ENCODE measurements around the gene CELF3.

Gene CELF3

DNA sequence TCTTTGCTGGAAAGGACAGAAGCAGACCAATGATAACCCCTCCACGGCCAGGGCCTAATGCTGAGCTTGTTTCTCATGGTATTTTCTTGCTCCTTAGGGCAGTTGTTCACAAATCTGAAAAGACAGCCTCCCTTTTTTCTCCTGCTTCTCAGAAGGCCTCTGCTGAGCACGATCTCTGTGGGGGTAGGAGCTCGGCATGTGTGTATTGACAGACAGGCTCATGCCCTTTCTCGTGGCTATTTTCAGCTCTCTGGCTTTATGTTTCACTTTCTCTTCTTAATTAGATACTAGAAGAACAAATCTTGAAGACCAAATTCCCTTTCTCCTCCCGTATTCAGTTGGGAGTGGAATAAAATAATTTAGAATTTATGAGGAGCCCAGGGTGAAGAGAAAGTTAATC is 4.0 kb upstream of the CELF3 start:
- no peak for DNase-seq

DNA sequence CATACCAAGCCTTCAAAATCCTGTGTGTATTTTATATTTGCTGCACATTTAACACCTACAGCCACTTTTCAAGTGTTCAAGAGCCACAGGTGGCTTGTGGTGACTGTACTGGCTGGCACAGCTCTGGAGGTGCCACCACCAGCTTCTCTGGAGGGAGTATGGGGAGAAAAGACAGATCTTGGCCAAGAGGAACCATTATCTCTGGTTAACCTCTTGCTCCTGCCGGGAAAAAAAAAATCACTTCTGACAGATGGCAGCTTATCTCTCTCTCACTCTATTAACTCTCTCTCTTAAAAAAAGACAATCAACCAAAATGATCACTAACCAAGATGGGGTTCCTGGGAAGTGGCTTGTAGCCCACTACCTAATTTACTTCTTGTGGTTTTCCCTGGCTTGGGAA is 3.5 kb upstream of the CELF3 start:
- DNase-seq, result no peak

DNA sequence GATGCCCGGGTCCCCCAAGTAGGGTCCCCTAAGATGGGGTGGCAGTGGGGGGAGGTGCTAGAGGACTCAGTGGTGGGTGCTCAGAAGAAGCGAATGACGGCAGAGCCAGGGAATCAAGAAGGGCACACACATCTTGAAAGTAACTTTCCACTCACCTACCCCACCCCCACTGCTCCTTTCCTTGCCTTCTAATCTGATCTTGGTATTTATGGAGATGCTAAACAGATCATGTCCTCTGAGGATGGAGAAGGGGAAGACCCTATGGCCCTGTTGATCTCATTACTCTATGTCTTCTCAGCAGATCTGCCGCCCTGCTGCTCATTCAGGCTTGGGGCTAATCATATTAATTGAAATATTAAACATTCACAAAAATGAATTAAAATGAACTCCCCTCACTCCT is 2.1 kb upstream of the CELF3 start:
- DNase-seq, result no peak

DNA sequence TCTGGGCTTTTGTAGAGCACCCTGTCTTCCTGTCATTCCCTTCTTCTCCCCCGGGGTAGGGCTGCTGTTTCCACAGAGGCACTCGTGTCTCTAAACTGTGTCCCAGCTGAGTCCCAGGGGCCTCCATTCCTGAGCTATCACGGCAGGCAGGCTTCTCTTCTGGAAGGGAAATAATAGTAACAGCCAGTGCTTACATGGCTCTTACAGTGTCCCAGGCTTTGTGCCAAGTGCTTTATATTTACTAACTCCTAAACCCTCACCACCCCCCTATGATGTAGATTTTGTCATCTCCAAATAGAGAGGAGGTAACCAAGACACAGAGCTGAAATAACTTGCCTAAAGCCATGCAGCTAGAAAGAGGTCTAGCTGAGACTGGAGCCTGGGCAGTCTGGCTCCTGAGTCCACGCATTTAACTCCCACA is 1.4 kb upstream of the CELF3 start:
- no peak for DNase-seq

DNA sequence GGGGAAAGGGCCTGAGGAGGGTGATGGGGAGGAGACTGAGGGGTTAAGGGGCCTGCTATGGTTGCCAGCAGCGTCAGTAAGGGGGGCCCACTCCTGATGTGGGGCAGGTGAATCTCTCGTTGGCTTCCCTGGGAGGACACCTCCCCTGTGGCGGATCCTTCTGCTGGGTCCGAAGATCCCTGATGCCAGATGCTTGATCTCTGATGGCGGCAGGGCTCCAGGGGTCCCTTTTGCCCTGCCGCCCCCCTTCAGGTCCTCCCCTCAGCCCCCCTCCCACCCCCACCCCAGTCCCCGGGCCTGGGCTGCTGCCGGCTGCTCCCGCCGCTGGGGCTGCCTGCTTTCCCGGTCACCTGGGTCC is 219 bp downstream of the CELF3 start:
- DNase-seq, result no peak

DNA sequence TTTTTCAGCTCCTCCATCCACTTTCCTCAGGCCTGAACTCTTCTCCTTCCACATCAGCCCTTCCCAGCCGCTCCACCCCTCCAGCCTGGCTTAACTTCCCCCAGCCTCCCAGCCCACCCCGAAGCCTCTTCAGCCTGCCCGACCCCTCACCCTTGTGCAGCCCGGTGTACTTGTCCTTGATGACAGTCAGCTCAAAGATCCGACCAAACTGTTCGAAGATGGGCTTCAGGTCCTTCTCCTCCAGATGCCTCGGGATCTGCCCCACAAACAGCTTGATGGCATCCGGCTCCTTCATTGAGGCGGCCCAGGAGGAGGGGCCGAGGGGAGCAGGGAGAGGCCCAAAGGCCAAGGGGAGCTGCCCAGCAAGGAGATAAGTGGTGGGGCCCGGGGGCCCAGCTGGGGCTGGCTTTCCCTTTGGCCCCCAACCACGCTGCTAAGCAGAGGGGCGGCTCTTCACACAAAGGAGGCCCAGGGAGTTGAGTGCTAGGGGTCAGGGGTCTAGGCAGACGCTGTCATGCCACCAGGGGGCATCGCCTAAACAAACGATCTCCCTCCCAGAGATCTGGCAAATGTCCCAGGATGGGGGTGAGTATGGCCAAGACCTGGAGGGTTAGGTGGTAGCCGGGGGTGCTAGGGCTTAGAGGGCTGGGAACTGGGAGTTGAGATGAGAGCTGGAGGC is 738 bp downstream of the CELF3 start:
- no peak for DNase-seq

DNA sequence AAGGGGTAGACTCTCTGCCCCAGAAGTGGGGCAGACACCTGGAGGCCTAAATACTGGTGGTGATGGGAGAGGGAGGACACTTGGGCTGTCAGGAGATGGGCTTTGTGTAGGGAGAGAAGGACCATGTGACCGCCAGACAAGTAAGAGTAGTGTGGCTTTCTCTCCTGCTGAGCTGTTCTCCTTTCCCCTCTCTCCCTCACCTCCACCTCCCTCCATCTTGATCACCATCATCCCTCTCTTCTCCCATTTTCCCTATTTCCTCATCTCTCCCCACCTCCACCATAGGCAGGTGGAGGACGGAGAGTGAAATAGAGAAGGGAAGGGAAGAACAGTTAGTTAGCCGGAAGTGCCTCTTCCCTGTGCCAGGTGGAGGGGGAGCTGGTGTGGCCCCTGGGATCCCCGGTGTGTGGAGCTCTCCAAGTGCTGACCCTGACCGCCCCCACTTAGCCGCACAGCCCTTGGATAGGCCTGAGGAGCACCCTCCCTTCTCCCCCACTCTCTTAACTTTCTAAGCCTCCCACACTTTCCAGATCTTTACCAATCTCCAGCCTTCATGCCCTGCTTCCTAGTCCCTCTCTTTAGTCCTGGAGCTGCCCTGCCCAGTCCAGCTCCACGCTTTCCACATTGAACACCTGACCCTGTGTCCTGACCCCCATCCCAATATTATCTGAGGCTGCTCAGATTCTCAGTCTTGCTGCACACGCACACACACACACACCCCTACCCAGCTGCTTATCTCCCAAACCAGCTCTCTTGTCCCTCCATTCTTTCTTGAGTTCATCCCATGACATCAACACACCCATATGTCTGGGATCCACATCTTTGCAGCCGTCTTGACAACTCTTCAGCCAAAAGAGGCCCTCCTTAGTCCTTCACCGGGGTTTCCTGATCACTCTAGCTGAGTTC is 1.5 kb downstream of the CELF3 start:
- no peak for DNase-seq

DNA sequence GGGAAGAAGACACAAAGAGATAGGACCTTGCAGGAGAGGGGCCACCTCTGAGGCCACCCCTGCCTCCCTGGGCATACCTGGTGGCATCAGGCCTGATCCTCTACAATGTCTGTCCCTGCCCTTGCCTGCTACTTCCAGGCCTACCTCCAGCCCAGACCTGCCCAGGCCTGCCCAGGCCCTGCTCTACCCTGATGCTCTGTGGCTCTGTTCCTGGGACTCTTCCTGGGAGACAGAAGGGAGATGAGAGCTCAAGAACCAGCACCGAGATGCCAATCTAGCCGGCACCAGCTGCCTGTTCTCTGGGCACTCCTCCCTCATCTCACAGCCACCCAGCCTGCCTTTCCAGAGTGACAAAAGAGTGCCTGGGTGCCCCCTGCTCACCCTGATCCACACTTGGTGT is 2.7 kb downstream of the CELF3 start:
- no peak for DNase-seq

DNA sequence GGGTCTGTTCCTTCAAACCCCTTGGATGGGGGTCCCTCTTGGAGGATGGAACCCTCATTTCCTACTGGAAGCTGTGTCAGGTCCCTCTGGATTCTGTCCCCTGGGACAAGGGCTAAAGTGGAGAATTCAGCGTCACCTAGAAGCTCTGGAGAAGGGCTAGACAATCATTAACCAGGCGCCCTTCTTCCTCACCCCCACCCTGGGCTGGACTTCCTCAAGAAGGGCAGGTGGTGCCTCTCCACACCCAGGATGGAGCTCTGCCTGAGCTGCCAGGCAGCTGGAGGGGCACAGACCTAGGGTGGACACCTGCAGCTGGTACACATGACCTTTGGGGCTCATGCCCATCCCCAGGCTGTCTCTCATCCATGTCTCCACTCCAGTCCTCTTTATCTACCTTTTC is 3.6 kb downstream of the CELF3 start:
- DNase-seq, result no peak

DNA sequence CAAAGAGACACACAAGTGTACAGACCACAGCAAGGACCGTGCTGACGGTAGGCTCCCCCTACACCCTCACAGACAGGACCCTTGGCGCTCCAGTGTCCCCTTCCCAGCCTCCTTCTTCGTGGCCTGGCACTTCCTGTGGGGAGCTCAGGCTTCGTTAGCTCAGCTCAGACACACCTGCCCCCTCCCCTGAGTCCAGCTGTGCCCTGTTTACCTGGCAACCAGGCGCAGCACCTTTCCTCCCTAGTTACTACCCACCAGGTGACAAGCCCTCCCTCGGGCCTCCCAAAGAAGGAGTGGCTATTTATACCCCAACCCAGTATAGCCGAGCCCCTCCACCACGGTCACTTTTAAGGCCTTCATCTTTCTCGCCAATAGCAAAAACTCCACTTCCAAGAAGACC is 4.7 kb downstream of the CELF3 start:
- no peak for DNase-seq

DNA sequence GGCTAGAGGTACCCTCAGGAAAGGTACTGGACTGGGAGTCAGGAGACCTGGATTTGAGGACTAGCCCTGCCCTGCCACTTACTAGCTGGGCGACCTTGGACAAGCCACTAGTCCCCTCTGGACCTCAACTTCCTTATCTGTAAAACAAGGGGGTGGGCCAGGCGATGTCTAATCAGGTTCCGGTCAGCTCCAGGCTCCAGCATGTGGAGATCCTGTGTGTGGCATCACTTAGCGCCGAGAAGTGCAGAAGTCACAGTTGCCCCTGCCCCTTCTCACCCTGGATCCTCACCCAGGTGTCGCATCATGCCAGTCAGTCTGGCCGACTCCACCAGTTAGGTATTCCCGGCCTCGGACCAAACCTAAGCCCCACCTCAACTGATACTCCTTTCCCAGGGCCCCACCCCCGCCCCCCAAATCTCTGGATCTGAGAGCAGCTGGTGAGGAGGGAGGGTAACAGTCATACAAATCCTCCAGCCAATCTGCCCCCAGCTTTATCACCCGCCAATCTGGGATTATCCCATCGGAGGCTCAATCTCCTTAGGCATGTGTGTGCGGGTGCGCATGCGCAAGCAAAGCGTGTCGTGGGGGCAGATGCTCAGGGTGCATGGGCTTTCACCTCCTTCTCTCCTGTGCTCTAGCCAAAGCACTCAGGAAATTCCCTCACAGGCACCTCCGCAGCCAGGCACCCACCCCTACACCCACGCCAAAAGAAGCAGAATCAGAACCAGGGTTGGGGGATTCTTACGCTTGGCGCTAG is 5.4 kb downstream of the CELF3 start:
- no peak for DNase-seq

DNA sequence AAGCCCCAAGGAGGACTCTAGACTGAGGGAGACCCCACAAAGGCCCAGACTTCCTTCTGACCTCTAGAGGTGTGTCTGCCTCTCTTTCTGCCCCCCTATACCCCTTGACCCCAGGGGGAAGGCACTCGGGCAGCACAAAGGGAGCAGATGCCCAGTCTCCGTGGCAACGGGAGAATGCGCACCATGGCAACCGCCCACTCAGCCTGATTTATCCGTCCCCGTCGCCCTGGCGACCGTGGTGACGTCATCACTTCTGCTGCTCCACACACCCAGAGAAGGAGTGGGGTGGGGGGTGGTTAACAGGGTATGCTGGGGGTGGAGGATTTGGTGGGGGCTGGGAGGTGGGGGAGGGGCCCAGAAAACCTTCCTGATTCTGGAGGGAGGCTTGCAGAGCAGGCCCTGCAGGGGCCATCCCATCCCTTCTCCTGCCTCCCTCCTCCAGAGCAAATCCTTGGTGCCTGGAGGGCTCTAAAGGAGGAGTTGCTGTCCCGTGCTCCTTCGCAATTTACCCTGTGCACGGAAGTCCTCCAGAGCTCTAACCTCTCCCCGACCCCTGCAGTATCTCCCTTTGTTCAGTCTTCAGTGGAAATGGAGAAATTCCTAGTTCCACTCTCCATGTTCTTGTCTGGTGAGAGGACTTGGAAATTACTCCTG is 6.3 kb downstream of the CELF3 start:
- peak; percentile 37 for DNase-seq

DNA sequence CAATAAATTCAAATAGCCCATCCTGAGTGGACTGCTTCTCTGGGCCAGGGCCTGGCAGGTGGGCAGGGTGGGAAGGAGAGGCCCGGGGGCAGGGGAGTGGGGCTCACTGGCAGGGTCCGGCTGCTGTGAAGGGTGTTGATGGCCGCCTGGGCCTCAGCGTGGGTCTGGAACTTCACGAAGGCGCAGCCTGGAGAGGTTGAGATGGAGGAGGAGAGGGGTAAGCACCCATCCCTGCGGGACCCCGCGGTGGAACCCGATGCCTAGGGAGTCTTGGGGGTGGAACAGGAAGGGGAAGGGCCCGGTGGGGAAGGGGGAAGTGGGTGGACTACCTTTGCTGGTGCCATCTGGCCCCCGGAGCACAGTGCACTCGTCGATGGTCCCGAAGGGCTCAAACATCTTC is 7.7 kb downstream of the CELF3 start:
- DNase-seq, result no peak

DNA sequence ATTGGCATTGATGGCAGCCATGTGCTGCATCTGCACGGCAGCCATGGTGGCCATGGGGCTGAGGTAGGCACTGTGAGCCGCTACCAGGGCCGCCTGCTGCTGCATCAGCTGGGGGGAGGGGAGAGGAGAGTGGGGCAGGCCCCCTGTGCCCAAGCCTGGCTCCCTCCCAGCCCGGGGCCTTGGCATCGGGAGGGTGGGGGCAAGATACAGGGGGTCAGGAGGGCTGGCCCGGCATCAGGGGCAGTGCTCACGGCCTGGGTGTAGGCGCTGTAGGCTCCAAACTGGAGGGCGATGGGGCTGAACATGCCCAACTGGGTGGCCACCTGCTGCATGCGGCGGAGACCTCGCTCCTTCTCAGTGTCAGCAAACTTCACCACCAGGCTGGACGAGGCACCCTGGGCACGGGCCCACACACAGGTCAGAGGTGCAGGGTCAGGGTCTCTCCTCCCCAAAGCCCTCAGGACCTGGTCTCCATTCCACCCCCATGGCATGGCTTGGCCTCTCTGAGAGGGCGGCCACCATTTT is 9.0 kb downstream of the CELF3 start:
- DNase-seq, result no peak

DNA sequence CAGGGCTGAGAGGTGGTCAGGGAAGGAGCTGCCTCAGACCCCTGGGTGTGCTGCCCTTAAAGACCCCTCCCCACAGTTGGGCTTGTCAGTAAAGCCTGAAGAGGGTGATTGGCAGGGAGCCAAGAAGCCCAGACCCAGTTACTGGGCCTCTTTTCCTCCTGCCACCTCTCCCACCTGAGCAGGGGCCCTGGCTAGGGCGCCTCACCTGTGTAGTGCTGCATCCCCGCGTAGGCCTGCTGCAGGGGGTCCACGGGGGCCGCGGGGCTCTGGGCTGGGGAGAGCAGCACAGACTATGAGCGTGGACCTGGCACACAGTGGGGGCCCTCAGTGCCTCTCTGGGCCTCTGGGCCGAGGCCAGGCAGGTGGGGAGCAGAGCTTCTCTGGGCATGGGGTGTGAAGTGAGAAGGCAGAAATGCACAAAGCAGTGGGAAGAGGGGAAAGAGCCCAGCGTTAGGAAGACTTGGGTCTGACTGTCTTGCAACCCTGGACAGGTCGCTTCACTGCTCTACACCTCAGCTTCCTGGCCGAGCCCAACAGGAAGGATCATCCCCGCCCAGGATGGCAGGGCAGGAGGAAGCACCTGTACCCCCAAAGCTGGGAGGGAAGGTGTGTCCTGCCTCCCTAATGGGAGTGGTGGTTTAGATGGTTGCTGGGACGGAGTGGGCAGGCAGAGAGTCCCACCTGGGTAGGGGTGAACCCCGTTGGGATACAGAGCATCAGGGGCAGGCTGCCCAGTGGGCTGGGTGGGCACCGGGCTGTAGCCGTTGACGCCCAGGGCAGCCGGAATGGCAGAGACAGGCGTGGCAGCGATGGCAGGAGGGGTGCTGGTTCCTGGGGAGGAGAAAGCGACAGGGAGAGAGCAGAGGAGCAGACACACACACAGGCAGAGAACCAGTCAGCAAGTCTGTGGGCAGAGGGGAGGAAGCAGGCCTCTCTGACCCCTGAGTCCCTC is 9.9 kb downstream of the CELF3 start:
- DNase-seq, result no peak

DNA sequence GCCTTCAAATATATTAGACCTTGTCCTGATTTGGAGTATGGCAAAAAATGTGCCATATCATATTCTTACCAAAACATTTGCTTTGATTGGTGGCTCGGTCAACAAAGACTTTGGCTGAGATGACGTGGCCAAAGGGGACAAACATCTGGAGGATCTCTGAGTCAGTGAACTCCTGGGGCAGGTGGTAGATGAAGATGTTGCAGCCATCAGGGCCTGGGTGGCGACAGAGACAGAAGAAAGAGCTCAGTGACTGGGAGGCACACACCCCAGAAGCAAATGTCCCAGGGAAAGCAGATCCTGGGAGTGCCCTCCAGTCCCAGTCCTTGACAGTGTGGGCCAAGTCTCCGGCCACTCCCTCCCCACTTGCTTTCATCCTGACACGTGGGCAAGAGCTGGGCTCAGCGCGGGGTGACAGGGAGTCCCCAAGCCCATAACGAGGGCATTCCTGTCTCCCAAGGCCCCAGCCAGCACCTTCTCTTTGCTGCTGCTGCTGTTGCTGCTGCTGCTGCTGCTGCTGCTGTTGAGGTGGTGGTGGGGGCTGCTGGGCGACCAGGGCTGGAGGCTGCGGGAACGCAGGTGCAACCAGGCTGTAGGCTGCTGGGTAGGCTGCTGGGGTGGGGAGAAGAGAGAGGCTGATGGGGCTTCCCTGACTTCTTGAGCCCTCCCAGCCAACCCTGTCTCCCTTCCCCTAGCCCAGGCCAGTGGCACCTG is 10.7 kb downstream of the CELF3 start:
- DNase-seq, result no peak

DNA sequence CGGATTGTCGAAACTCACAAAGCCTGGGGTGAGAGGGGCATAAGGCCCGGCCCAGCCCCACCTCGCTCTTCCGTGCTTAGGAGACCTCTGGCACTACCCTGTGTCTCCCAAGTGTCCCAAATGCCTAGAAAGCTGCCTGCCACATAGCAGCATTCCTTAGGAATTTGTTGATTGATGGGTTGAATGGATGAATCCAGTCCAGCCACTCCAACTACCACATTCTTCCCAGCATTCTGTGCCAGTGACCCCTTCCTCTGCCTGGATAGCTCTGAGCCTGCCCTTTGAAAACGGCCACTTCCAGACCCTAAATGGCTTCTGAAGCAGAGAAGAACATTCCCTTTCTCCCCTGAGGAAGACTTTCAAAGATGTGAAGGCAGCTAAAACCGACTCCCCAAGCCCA is 11.5 kb downstream of the CELF3 start:
- DNase-seq, result no peak

DNA sequence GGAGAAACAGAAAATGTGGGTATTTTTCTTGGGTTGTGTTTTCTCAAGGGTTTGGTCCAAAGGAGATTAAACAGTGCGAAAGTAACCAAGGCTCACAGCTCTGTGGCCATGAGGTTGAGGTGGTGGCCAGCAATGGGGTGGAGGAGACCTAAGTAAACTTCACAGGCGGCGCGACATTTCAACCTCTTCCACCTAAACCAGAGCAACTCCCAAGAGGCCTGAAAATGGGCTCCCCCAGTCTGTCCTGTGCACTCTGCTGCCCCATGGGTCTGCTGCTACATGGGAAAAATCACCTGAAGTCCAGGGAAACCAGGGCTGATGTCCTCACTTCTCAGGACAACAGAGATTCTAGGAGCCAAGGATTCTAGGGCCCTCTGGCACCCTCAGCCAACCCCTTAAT is 12.4 kb downstream of the CELF3 start:
- DNase-seq, result no peak

DNA sequence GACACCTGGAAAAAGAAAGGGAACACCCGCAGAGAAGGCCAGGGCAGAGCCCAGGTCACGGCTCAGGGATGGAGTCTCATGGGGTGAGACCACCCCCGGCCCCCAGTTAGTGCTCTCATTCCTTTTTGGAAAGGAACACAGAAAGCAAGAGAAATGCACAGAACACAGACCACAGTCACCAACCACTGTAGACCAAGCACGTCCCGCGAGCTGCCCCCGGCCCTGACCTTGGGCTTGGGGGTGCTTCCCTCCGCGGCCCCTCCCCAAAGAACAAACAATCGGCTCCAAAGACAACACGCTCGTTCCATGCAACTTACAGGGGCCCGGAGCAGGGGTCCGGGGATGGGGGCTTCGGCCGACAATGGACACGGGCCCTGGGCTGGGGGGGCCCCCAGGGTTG is 12.8 kb downstream of the CELF3 start:
- no peak for DNase-seq

DNA sequence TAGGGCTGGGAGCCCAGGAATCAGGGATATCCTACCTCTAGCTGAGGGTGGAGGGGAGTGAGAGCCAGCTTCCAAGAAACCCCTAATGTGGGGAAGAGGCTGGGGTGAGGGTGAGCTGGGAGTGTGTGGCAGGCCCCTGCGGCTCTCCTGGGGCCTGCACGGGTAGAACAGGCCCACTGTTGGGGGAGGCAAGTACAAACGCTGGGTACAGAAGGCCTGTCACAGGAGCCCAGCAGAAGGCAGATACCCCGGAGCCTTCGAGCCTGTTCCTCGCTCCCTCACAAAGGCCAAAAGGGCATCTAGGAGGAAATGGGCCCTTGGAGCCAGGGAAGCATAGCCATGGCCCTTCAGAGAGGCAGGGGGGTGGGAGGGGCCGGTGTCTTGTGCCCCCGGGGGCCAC is 13.7 kb downstream of the CELF3 start:
- no peak for DNase-seq

DNA sequence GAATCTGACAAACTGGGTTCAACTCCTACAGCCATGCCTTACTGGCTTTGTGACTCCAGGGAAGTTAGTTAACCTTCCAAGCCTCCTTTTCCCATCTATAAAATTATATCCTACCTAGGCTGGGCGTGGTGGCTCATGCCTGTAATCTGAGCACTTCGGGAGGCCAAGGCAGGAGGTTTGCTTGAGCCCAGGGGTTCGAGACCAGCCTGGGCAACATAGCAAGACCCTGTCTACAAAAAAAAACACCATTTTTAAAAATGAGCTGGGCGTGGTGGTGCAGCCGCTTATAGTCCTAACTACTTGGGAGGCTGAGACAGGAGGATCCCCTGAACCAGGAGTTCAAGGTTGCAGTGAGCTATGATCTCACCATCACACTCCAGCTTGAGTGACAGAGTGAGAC is 15.1 kb downstream of the CELF3 start:
- DNase-seq, result no peak
